ENCODE results near the gene UBA3. TPM values are rescaled to one million over a fixed set of nuclear protein-coding genes. Genes with fewer than 3 reads are reported as not detected.
A peak's percentile ranks its signal among the peaks of the same experiment; 100 is the strongest.

Gene UBA3
- total RNA-seq, 1 donor from 2014 or later, result 48.3 TPM

DNA sequence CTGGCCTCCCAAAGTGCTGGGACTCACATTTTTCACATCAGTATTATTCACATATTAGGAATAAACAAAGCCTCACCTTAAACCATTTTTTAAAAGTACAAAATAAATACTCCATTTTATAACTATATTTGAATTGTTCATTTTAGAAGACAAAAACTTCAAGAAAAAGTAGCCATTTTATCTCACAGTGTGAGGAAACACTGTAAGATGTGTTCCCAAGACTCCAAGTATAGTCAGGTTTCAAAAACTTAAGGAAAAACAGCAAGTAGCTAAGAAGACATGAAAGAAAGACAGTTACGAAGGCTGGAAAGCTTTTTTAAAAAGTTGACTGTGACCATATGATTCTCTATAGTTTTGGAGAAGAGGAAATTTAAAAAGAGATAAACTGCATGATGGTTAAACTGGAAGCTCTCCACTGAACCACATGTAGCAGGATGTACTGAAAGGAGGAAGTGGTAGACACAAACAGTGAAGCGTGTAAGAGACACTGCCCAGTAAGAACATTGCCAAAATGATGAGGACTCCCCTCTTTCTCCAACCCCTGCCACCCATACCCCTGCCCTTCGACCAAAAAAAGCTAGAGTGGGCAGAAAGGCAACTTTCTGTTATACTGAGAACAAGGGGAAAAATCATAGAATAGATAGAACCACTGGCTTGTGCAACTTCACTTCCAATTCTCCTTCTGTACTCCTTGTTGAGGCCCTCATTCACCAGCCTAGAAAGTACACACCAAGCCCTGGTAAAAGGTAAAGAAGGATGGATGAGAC, 21.8 kb downstream of the UBA3 start:
- intact Hi-C loops (cut with DNase I), result no loop called here
- Histone ChIP-seq H3K27ac (no peak overlapping the region), H3K36me3 (peaks cover 83% of the 10 kb centered on the region), H3K4me3 (no peak overlapping the region), H3K4me1 (no peaks in the 10 kb centered on the region), H3K9me3 (no peaks in the 10 kb centered on the region), H3K27me3 (ENCODE audit: low read depth) (no peaks in the 10 kb centered on the region)
- no peak for DNase-seq
- TF ChIP-seq, protein P1, sequence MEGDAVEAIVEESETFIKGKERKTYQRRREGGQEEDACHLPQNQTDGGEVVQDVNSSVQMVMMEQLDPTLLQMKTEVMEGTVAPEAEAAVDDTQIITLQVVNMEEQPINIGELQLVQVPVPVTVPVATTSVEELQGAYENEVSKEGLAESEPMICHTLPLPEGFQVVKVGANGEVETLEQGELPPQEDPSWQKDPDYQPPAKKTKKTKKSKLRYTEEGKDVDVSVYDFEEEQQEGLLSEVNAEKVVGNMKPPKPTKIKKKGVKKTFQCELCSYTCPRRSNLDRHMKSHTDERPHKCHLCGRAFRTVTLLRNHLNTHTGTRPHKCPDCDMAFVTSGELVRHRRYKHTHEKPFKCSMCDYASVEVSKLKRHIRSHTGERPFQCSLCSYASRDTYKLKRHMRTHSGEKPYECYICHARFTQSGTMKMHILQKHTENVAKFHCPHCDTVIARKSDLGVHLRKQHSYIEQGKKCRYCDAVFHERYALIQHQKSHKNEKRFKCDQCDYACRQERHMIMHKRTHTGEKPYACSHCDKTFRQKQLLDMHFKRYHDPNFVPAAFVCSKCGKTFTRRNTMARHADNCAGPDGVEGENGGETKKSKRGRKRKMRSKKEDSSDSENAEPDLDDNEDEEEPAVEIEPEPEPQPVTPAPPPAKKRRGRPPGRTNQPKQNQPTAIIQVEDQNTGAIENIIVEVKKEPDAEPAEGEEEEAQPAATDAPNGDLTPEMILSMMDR (IDR thresholded peaks at IDR 0.05), result no peak
- ATAC-seq, result peak; percentile 46 to 75

DNA sequence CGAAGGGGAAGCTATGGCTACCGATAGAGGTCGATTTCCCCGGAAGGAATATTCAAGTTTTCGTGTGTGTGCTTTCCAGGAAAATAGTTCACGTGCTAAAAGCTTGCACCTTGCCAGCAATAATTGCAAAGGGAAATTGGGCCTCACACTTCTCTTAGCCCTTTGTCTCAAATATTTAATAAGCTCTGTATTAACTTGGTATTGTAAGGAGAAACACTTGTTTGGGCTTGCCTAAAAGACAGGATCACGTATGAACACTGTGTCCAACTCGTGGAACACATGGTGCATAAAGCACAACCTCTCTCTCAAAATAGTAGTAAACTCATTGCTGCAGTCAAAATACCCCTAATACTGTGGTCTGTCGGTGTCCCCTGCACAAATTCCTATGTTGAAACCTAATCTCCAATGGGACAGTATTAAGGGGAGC, 27.7 kb downstream of the UBA3 start:
- intact Hi-C loops (cut with DNase I), result no loop called here
- Histone ChIP-seq H3K9me3 (no peaks in the 10 kb centered on the region), H3K36me3 (peaks cover 54% of the 10 kb centered on the region), H3K27ac (peak overlapping the region; percentile 95), H3K27me3 (ENCODE audit: low read depth) (no peaks in the 10 kb centered on the region), H3K4me1 (peaks cover 33% of the 10 kb centered on the region), H3K4me3 (peak overlapping the region; percentile 86)
- ATAC-seq (peak in 1 of 2 donors; percentile 1), DNase-seq (no peak)
- TF ChIP-seq, protein P1 (IDR thresholded peaks at IDR 0.05), result no peak

GRCh38 chr3:69051756-69052471, 28.3 kb downstream of the UBA3 start, which contains the start of gene TMF1:
Gene TMF1, minus strand, starts transcription at chr3:69052333. Its CDS starts 247 bp downstream, at chr3:69052086.
- ATAC-seq, result peak; percentile 99
- Histone ChIP-seq H3K9me3 (no peaks in the 10 kb centered on the region), H3K27ac (peak within 1 kb of the TSS; percentile 95), H3K27me3 (ENCODE audit: low read depth) (no peaks in the 10 kb centered on the region), H3K4me3 (peak within 1 kb of the TSS; percentile 86), H3K36me3 (peaks cover 56% of the 10 kb centered on the region), H3K4me1 (peaks cover 39% of the 10 kb centered on the region)
- intact Hi-C loops (cut with DNase I), result no loop called here
- peak; percentile 99 for DNase-seq
- TF ChIP-seq, protein P1 (IDR thresholded peaks at IDR 0.05), result no peak

DNA sequence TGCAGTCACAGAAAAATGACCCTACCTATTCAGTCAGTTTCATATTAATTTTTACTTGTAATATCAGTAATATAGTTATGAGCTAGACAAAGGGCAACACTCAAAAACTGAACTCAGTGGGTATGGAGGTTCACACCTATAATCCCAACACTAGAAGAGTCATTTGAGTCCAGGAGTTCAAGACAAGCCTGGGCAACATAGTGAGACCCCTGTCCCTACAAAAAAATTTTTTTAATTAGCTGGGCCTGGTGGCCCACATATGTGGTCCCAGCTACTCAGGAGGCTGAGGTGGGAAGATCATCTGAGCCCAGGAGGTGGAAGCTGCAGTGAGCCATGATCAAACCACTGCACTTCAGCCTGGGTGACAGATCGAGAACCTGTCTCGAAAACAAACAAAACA, 31.2 kb downstream of the UBA3 start:
- peaks cover 54% of the 10 kb centered on the region for H3K4me1 ChIP-seq
- no peak overlapping the region for H3K4me3 ChIP-seq
- no peaks in the 10 kb centered on the region for H3K27me3 ChIP-seq (ENCODE audit: low read depth)
- TF ChIP-seq, protein P1 (IDR thresholded peaks at IDR 0.05), result no peak
- H3K9me3 ChIP-seq, result no peaks in the 10 kb centered on the region
- ATAC-seq (no peak), DNase-seq (no peak)
- no peak overlapping the region for H3K27ac ChIP-seq
- intact Hi-C loops (cut with DNase I), result no loop called here
- H3K36me3 ChIP-seq, result peaks cover 46% of the 10 kb centered on the region

- H3K27ac ChIP-seq, result no peak overlapping the region
- ATAC-seq, result no peak
- TF ChIP-seq, protein P1 (IDR thresholded peaks at IDR 0.05), result no peak
- peaks cover 34% of the 10 kb centered on the region for H3K4me1 ChIP-seq
- no peaks in the 10 kb centered on the region for H3K27me3 ChIP-seq (ENCODE audit: low read depth)
- H3K9me3 ChIP-seq, result no peaks in the 10 kb centered on the region
- DNase-seq, result no peak
- intact Hi-C loops (cut with DNase I), result no loop called here
- no peak overlapping the region for H3K4me3 ChIP-seq
- H3K36me3 ChIP-seq, result peaks cover 87% of the 10 kb centered on the region
Measured at GRCh38 chr3:69044608-69045007, 35.6 kb downstream of the UBA3 start.
